ENCODE measurements around the gene DNMBP.

- TF ChIP-seq USF1 (IDR thresholded peaks at IDR 0.05) (no peak), MAX (IDR thresholded peaks at IDR 0.05) (no peak), ZBTB7A (IDR thresholded peaks at IDR 0.05; ENCODE audit: low read depth) (no peak)
Observed at GRCh38 chr10:100004805-100005510, 4.8 kb downstream of the DNMBP start.

Measured in Ishikawa (cell line).